ENCODE results near the gene CABP2. TPM values are rescaled to one million over a fixed set of nuclear protein-coding genes. Genes with fewer than 3 reads are reported as not detected.

The CABP2 gene
- total RNA-seq, 4 donors from 2014 or later, result not detected

GRCh38 chr11:67470337-67471002 lies 52.8 kb downstream of the CABP2 start:
- no peak for DNase-seq
- Histone ChIP-seq H3K9me3 (no peaks in the 10 kb centered on the region), H3K4me1 (peaks cover 0 to 23% (median 3%) of the 10 kb centered on the region in 4 donors), H3K27me3 (no peaks in the 10 kb centered on the region), H3K4me3 (no peak overlapping the region), H3K27ac (no peak overlapping the region), H3K36me3 (no peaks in the 10 kb centered on the region)
- TF ChIP-seq POLR2A (IDR thresholded peaks at IDR 0.05) (no peak), CTCF (IDR thresholded peaks at IDR 0.05) (no peak)

- Histone ChIP-seq H3K27me3 (no peaks in the 10 kb centered on the region), H3K36me3 (no peaks in the 10 kb centered on the region), H3K4me3 (peak overlapping the region; percentile 64 to 98 (median 92)), H3K27ac (peak overlapping the region; percentile 82 to 95 (median 88)), H3K9me3 (no peaks in the 10 kb centered on the region), H3K4me1 (peaks cover 0 to 25% (median 6%) of the 10 kb centered on the region in 4 donors)
- no peak for TF ChIP-seq CTCF (IDR thresholded peaks at IDR 0.05)
- no peak for TF ChIP-seq POLR2A (IDR thresholded peaks at IDR 0.05)
- no peak for DNase-seq
Measured at GRCh38 chr11:67469508-67469811, 53.8 kb downstream of the CABP2 start.

Small RNA genes lying within 50 kb of the gene (small RNA-seq; reads per million reads assigned to genes)
- 0 to 0.06 reads per million in 2 donors for gene MIR6752

Other genes starting within 250 kb of the CABP2 start
- gene ANKRD13D, start 234.1 kb downstream of the CABP2 start, total RNA-seq, result 10 to 100 TPM; 25.4 to 97.4 (median 41.5) TPM
- 100 to 1,000 TPM in 2 of 4 donors, 10 to 100 TPM in 2; 55.9 to 128 (median 99.9) TPM for gene SSH3, start 219.9 kb downstream of the CABP2 start, total RNA-seq
- 100 to 1,000 TPM in 3 of 4 donors, 10 to 100 TPM in 1; 74.3 to 329 (median 272) TPM for gene POLD4, start 169.9 kb downstream of the CABP2 start, total RNA-seq
- 10 to 100 TPM in 2 of 4 donors, 1 to 10 TPM in 2; 1.2 to 14.9 (median 7.5) TPM for gene CLCF1, start 149.8 kb downstream of the CABP2 start, total RNA-seq
- gene RAD9A, start 131.5 kb downstream of the CABP2 start, total RNA-seq, result 10 to 100 TPM; 37.0 to 73.4 (median 61.6) TPM
- gene PPP1CA, start 121.6 kb downstream of the CABP2 start, total RNA-seq, result 100 to 1,000 TPM; 156 to 213 (median 177) TPM
- gene TBC1D10C, start 119.4 kb downstream of the CABP2 start, total RNA-seq, result 10 to 100 TPM in 2 of 4 donors, 1 to 10 TPM in 2; 5.6 to 53.6 (median 9.3) TPM
- 1 to 10 TPM in 1 of 4 donors, under 1 TPM in 2, not detected in 1; 0.54 to 1.2 (median 0.83) TPM for gene CARNS1, start 107.8 kb downstream of the CABP2 start, total RNA-seq
- gene RPS6KB2, start 95.0 kb downstream of the CABP2 start, total RNA-seq, result 10 to 100 TPM; 58.0 to 88.3 (median 63.5) TPM
- 10 to 100 TPM; 17.3 to 56.9 (median 21.7) TPM for gene PTPRCAP, start 85.8 kb downstream of the CABP2 start, total RNA-seq
- 100 to 1,000 TPM in 3 of 4 donors, 10 to 100 TPM in 1; 68.5 to 161 (median 138) TPM for gene CORO1B, start 80.0 kb downstream of the CABP2 start, total RNA-seq
- not detected for gene GPR152, start 70.7 kb downstream of the CABP2 start, total RNA-seq
- gene CABP4, start 68.1 kb downstream of the CABP2 start, total RNA-seq, result 1 to 10 TPM in 1 of 4 donors, under 1 TPM in 2, not detected in 1; 0.85 to 3.3 (median 0.94) TPM
- gene TMEM134, start 54.2 kb downstream of the CABP2 start, total RNA-seq, result 100 to 1,000 TPM in 1 of 4 donors, 10 to 100 TPM in 3; 80.0 to 126 (median 86.1) TPM
- gene AIP, start 40.4 kb downstream of the CABP2 start, total RNA-seq, result 10 to 100 TPM; 39.9 to 75.9 (median 58.4) TPM
- 100 to 1,000 TPM in 3 of 4 donors, 10 to 100 TPM in 1; 94.4 to 126 (median 109) TPM for gene PITPNM1, start 18.1 kb downstream of the CABP2 start, total RNA-seq
- gene CDK2AP2, start 15.3 kb downstream of the CABP2 start, total RNA-seq, result 10 to 100 TPM; 60.4 to 97.7 (median 77.2) TPM
- gene GSTP1, start 60.4 kb upstream of the CABP2 start, total RNA-seq, result 100 to 1,000 TPM; 237 to 451 (median 419) TPM
- 100 to 1,000 TPM; 297 to 532 (median 329) TPM for gene NDUFV1, start 83.5 kb upstream of the CABP2 start, total RNA-seq
- 10 to 100 TPM in 3 of 4 donors, 1 to 10 TPM in 1; 5.0 to 64.1 (median 45.4) TPM for gene NUDT8, start 106.5 kb upstream of the CABP2 start, total RNA-seq
- 10 to 100 TPM in 3 of 4 donors, not detected in 1; 16.9 to 82.5 (median 64.1) TPM for gene TBX10, start 116.3 kb upstream of the CABP2 start, total RNA-seq
- gene ACY3, start 127.3 kb upstream of the CABP2 start, total RNA-seq, result 100 to 1,000 TPM in 2 of 4 donors, 10 to 100 TPM in 2; 12.4 to 176 (median 105) TPM
- gene ALDH3B2, start 151.2 kb upstream of the CABP2 start, total RNA-seq, result not detected

Measured in Peyer's patch (tissue), 4 donors.